ENCODE measurements around the gene PCNX1.
A peak's percentile ranks its signal among the peaks of the same experiment; 100 is the strongest.

PCNX1 gene

GRCh38 chr14:70957710-70958109 is 50.5 kb downstream of the PCNX1 start:
- DNase-seq (ENCODE audit: low read depth in 3 of 3): no peak

GRCh38 chr14:70962935-70963334 is 55.7 kb downstream of the PCNX1 start:
- no peak for DNase-seq (ENCODE audit: low read depth in 3 of 3)

- DNase-seq (ENCODE audit: low read depth in 3 of 3): no peak
Observed at GRCh38 chr14:70964492-70964891, 57.2 kb downstream of the PCNX1 start.

GRCh38 chr14:70971560-70971959 is 64.3 kb downstream of the PCNX1 start:
- DNase-seq (ENCODE audit: low read depth in 3 of 3): no peak

DNA sequence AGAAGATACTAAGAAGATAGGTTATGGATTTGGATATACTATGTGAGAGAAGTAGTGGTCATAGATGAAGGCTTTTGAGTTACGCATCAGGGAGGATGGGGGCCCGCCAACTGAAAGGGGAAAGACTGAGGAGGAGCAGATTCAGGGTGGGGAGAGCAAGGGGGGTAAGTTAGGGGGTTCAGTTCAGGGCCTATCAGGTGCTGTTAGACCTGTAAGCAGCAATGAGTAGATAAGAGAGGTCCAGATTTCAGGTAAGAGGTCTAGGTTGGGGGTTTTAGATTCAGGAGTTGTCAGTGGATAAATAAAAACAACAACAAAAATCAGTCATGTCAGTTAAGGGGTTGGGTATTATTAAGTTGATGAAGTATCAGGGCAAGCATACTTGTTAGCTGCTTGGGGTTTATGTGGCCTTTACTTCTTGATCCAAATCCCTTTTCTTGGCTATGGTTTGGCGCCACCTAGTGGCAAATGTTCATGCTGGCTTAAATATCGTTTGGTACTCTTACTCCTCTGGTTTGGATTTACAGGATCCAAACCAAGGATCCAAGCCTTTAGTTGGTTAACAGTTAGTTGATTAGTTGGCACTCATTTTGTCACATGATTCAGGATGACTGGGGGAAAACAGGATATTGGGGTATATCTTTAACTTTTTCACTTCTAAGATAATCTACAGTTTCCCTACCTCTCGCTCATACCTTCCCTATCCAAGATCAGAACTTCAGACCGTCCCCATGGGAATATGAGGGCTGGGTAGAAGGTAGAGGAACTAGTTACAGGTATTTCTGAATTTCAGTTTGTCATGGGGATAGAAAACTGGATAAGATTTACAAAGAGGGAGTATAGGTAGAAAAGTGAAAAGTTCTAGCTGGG is 65.1 kb downstream of the PCNX1 start:
- DNase-seq (ENCODE audit: low read depth in 3 of 3): peak; percentile 71 to 82 (median 75)

- DNase-seq (ENCODE audit: low read depth in 3 of 3): no peak
Observed at GRCh38 chr14:70976591-70976990, 69.3 kb downstream of the PCNX1 start.

DNA sequence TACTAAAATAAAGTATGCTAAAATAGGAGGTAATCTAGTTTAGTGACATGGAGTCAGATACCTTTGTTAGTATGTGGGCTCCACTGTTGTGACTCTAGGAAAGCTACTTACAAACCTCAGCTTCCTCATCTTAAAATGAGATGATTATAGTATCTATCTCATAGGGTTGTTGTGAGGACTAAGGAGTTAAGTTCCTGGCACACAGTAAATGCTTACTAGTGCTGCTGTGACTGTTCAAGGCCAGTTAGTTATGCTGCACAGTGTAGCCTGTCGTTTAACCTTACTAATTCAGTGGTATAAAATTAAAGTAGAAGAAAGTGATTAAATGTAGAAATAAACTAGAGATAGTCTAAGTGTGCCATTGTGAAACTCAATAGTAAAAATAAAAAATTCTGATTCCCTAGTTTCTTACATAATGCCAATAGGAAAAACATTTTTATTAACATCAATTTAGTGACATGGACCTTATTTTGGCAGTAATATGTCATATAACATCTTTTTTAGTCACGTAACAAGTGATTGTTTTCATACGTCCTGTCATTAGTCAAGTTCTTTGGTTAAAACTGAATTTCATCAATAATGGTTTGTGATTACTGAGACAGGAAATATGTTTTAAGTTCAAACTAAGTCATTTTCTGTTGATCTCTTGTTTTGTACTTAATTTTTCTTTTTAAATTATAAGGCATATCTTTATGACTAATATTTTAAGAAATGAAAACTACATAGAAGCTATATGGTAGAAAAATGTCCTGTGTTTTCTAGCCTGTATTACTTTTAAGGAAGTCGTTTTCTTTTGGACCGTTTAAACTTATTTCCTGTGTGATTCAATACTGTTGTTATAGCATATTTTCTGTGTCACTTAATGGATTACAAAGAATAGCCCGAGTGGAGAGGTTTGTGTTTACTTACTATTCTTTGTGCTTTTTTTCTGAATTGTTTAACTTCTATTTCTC is 74.0 kb downstream of the PCNX1 start:
- no peak for DNase-seq (ENCODE audit: low read depth in 3 of 3)

- DNase-seq (ENCODE audit: low read depth in 3 of 3): no peak
Observed at GRCh38 chr14:70982200-70982599, 74.9 kb downstream of the PCNX1 start.

DNA sequence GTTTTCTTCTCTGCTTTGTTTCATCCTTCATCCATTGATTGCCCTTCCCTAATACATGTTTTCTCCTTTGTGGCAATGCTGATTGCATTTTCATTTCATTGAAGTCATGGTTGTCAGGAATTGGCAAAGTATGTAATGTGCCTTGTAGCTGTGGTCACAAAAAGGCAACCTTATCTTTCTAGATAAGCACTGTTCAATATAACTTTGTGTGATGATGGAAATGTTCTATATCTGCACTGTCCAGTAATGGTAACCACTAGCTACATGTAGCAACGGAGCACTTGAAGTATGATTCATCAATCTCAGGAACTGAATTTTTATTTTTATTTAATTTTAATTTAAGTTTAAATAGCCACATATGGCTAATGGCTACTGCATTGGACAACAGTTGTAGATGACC is 79.8 kb downstream of the PCNX1 start:
- DNase-seq (ENCODE audit: low read depth in 3 of 3): no peak

DNA sequence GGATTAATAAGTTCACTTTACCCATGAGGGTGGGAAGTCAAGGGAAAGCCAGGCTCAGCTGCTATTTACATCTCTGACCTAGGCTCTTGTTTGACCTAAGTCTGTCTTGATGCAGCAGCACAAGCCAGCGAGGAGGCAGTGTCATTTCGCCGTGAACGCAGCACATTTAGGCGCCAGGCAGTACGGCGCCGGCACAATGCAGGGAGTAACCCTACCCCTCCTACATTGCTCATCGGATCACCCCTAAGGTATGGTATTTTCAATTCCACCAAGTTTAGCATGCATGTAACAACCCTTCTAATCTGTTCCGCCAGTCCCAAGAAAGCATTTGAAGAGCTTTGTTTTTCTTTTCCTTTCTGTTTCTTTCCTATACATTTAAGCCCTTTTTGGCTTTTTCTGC is 81.2 kb downstream of the PCNX1 start:
- no peak for DNase-seq (ENCODE audit: low read depth in 3 of 3)

GRCh38 chr14:70993931-70994330 is 86.7 kb downstream of the PCNX1 start:
- DNase-seq (ENCODE audit: low read depth in 3 of 3): no peak

DNA sequence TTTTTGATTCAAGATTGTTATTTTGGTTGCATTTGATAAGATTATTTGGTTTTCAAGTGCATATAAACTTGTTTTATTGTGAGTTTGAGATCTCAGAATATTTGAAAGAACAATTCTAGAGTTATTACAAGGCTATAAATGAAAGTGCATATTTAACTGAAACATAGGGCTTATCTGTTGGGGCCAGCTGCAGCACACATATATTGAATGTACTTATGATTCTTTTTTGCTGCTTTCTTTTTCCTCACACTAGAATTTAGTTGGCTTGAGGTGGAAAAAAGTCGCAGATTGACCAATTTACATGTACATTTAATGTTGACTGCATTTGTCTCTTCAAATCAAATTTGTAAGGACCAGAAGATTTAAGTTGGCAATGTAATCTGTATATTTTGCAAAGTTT is 88.0 kb downstream of the PCNX1 start:
- DNase-seq (ENCODE audit: low read depth in 3 of 3): no peak

GRCh38 chr14:70995671-70996070 is 88.4 kb downstream of the PCNX1 start:
- no peak for DNase-seq (ENCODE audit: low read depth in 3 of 3)

- no peak for DNase-seq (ENCODE audit: low read depth in 3 of 3)
Observed at GRCh38 chr14:70999117-70999516, 91.9 kb downstream of the PCNX1 start.

DNA sequence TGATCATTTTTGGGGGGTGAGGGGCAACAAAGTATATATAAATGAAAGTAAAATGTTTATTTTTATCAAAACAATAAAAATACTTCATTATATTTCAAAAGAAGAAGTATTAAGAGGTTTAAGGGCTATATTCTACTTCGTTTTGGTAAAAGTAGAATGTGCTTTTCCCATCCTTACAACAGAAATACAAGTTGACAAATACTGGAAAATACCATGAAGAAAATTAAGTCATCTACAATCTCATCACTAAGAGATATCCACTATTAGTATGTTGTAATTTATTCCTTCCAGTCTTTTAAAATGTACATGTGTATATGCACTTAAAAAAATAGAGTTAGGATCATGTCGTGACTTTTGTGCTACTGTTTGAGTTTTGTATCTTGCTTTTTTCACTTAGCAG is 92.8 kb downstream of the PCNX1 start:
- no peak for DNase-seq (ENCODE audit: low read depth in 3 of 3)

DNA sequence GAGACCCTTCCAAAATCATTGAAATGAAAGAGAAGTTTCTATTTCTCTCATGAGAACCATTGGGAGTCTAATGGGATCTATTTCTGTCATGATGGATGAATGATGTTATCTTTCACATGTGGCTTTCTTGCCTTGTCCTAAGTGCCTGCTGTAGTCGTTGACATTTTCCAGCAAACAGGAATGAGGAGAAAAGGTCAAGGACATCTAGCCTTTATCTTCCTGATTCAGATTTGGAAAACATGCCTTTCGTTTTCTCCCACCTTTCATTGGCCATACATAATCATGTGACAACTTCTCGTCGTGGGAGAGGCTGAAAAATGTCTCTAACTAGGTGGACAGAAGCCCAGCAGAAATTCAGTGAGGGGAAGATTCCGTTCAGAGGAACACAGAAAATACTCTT is 94.5 kb downstream of the PCNX1 start:
- DNase-seq (ENCODE audit: low read depth in 3 of 3): no peak

GRCh38 chr14:71003156-71003555 is 95.9 kb downstream of the PCNX1 start:
- DNase-seq (ENCODE audit: low read depth in 3 of 3): no peak

- DNase-seq (ENCODE audit: low read depth in 3 of 3): no peak
Observed at GRCh38 chr14:71004481-71004880, 97.2 kb downstream of the PCNX1 start.

DNA sequence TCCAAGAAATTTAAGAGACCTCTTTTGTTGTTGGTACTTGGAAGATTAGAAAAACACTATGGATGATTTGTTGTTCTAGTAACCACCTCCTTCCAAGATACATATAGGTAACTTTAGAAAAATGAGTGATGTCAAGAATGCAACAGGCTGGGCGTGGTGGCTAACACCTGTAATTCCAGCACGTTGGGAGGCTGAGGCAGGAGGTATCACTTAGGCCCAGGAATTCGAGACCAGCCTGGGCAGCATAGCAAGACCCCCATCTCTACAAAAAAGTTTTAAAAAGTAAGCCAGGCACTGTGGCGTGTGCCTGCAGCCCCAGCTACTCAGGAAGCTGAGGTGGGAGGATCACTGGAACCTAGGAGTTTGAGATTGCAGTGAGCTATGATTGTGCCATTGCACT is 97.8 kb downstream of the PCNX1 start:
- DNase-seq (ENCODE audit: low read depth in 3 of 3): no peak

- no peak for DNase-seq (ENCODE audit: low read depth in 3 of 3)
Observed at GRCh38 chr14:71006200-71006563, 98.9 kb downstream of the PCNX1 start.

- no peak for DNase-seq (ENCODE audit: low read depth in 3 of 3)
Observed at GRCh38 chr14:71011479-71011878, 104.2 kb downstream of the PCNX1 start.

- no peak for DNase-seq (ENCODE audit: low read depth in 3 of 3)
Observed at GRCh38 chr14:71012888-71013287, 105.6 kb downstream of the PCNX1 start.

Measured in stimulated activated CD4-positive, alpha-beta T cell treated with anti-CD3 and anti-CD28 coated beads, TNF-alpha, amount 100 ng/mL, for 24 hours (primary cell).